PC-9 (cell line): ENCODE results near the gene GGN. TPM values are rescaled to one million over a fixed set of nuclear protein-coding genes. Genes with fewer than 3 reads are reported as not detected.

Experiments used
- BruUV-seq: library from RNA; stranded (reverse); fragments of 400-500 nt; replicated peaks from 2 replicates; lab custom pipeline; 2021; lab: Mats Ljungman, UMichigan
- CTCF ChIA-PET: fragments of 300-600 bp; sonication (Branson Sonifier 250); formaldehyde crosslinking; loops from one replicate; lab custom pipeline; 2022; ENCODE audit warnings: antibody characterized with exemption; lab: Charles Lee
- POLR2A ChIA-PET: fragments of 300-600 bp; sonication (Branson Sonifier 250); formaldehyde crosslinking; loops from one replicate; lab custom pipeline; 2022; ENCODE audit warnings: antibody characterized with exemption; ENCODE audit not compliant: unreplicated experiment; lab: Charles Lee
- DNase-seq, 2 experiments: peaks; one replicate each; pipeline versions ENCODE4 v3.0.0 to v3.0.0-alpha.2; 2015 to 2022; ENCODE audit warnings: mixed read lengths in 1 of 2
- H2AFZ ChIP-seq: fragments of 200-600 bp; sonication (generic); 2 replicates; pipeline ENCODE4 v1.8.1; 2017; ENCODE audit warnings: antibody characterized with exemption
- H3F3A ChIP-seq: fragments of 200-600 bp; sonication (generic); 2 replicates; pipeline ENCODE4 v1.8.1; 2017; ENCODE audit warnings: antibody characterized with exemption, mild to moderate bottlenecking, low read depth; ENCODE audit not compliant: insufficient read depth
- H3K27ac ChIP-seq: fragments of 200-600 bp; sonication (generic); 2 replicates; pipeline ENCODE4 v1.6.1; 2016; ENCODE audit warnings: mixed run types
- H3K27me3 ChIP-seq: fragments of 200-600 bp; sonication (generic); 2 replicates; pipeline ENCODE4 v1.6.1; 2016; ENCODE audit warnings: low read depth, mixed run types; ENCODE audit not compliant: insufficient read depth
- H3K36me3 ChIP-seq: fragments of 200-600 bp; sonication (generic); 2 replicates; pipeline ENCODE4 v1.6.1; 2016; ENCODE audit warnings: low read depth, mixed run types
- H3K4me1 ChIP-seq: fragments of 200-600 bp; sonication (generic); replicated peaks from 2 replicates; pipeline ENCODE4 v1.6.1; 2016; ENCODE audit warnings: mixed run types; ENCODE audit not compliant: insufficient read depth
- H3K4me2 ChIP-seq: fragments of 200-600 bp; sonication (generic); 2 replicates; pipeline ENCODE4 v1.6.1; 2017; ENCODE audit warnings: mixed run types
- H3K4me3 ChIP-seq: fragments of 200-600 bp; sonication (generic); 2 replicates; pipeline ENCODE4 v1.6.1; 2016; ENCODE audit warnings: mixed run types
- H3K79me2 ChIP-seq: fragments of 200-600 bp; sonication (generic); 2 replicates; pipeline ENCODE4 v1.6.1; 2017; ENCODE audit warnings: low read depth, mixed run types
- H3K9me2 ChIP-seq: fragments of 200-600 bp; sonication (generic); 2 replicates; pipeline ENCODE4 v1.8.1; 2017; ENCODE audit warnings: mild to moderate bottlenecking; ENCODE audit not compliant: insufficient read depth
- H3K9me3 ChIP-seq: fragments of 200-600 bp; sonication (generic); 2 replicates; pipeline ENCODE4 v1.8.1; 2016; ENCODE audit warnings: low read depth; ENCODE audit not compliant: insufficient read depth
- H4K20me1 ChIP-seq: fragments of 200-600 bp; sonication (generic); 2 replicates; pipeline ENCODE4 v1.8.1; 2017; ENCODE audit not compliant: insufficient read depth
- EZH2 ChIP-seq: fragments of 200-600 bp; sonication (generic); IDR thresholded peaks from 2 replicates; pipeline ENCODE4 v1.8.0; 2017; ENCODE audit warnings: antibody characterized with exemption, low read depth
- intact Hi-C: fragments of 100-400 bp; cut with micrococcal nuclease; formaldehyde crosslinking; loops from one replicate; pipeline ENCODE4 v1.10.0; 2022; ENCODE audit not compliant: unreplicated experiment
- total RNA-seq: library from RNA; stranded (reverse); gene quantifications from 2 replicates; pipeline ENCODE4 v1.2.3, GENCODE V29; 2021
- TF ChIP-seq, protein P1 (sequence below): fragments of 200-600 bp; sonication (generic); conservative IDR thresholded peaks from 2 replicates; pipeline ENCODE4 v1.6.1; 2017; ENCODE audit warnings: mixed run types, antibody characterized with exemption, mild to moderate bottlenecking, moderate library complexity

Gene GGN
- total RNA-seq, 1 experiment from 2014 or later = 1.0 TPM

DNA sequence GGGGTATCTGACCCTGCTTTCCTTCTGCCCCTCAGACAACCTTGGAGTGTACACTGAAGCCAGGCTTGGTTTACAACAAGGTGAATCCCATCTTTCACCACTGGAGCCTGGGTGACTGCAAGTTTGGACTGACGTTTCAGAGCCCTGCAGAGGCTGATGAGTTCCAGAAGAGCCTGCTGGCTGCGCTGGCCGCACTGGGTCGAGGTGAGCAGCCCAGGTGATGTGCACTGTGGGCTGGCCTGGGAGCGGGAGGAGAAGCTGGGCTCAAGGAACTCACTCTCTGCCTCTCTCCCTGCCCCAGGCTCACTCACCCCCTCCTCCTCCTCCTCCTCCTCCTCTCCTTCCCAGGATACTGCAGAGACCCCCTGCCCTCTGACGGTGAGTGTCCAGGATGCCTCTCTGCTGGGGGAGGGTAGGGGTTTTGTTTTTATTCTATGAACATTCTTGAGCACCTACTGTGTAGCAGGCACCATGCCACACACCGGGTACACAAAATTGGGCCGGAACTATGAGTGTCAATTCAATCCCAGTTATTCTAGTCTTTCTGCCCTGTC is 4.2 kb upstream of the GGN start:
- no peak for DNase-seq
- Histone ChIP-seq H3K9me2 (no peaks in the 10 kb centered on the region), H3K9me3 (no peaks in the 10 kb centered on the region), H3K27me3 (no peaks in the 10 kb centered on the region), H3K79me2 (no peaks in the 10 kb centered on the region), H2AFZ (no peak overlapping the region), H3K4me3 (no peak overlapping the region), H3F3A (peaks cover 22% of the 10 kb centered on the region; the same call in 1 of the 2 replicates), H4K20me1 (no peaks in the 10 kb centered on the region), H3K4me2 (no peak overlapping the region), H3K4me1 (peaks cover 8% of the 10 kb centered on the region; the same call in 1 of the 2 replicates), H3K27ac (no peak overlapping the region), H3K36me3 (no peaks in the 10 kb centered on the region)
- intact Hi-C loops = no loop called here
- no peak for TF ChIP-seq EZH2
- TF ChIP-seq, protein P1, sequence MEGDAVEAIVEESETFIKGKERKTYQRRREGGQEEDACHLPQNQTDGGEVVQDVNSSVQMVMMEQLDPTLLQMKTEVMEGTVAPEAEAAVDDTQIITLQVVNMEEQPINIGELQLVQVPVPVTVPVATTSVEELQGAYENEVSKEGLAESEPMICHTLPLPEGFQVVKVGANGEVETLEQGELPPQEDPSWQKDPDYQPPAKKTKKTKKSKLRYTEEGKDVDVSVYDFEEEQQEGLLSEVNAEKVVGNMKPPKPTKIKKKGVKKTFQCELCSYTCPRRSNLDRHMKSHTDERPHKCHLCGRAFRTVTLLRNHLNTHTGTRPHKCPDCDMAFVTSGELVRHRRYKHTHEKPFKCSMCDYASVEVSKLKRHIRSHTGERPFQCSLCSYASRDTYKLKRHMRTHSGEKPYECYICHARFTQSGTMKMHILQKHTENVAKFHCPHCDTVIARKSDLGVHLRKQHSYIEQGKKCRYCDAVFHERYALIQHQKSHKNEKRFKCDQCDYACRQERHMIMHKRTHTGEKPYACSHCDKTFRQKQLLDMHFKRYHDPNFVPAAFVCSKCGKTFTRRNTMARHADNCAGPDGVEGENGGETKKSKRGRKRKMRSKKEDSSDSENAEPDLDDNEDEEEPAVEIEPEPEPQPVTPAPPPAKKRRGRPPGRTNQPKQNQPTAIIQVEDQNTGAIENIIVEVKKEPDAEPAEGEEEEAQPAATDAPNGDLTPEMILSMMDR = no peak
- BruUV-seq = no TSS peak
- CTCF ChIA-PET = no interaction called here
- POLR2A ChIA-PET = no interaction called here

DNA sequence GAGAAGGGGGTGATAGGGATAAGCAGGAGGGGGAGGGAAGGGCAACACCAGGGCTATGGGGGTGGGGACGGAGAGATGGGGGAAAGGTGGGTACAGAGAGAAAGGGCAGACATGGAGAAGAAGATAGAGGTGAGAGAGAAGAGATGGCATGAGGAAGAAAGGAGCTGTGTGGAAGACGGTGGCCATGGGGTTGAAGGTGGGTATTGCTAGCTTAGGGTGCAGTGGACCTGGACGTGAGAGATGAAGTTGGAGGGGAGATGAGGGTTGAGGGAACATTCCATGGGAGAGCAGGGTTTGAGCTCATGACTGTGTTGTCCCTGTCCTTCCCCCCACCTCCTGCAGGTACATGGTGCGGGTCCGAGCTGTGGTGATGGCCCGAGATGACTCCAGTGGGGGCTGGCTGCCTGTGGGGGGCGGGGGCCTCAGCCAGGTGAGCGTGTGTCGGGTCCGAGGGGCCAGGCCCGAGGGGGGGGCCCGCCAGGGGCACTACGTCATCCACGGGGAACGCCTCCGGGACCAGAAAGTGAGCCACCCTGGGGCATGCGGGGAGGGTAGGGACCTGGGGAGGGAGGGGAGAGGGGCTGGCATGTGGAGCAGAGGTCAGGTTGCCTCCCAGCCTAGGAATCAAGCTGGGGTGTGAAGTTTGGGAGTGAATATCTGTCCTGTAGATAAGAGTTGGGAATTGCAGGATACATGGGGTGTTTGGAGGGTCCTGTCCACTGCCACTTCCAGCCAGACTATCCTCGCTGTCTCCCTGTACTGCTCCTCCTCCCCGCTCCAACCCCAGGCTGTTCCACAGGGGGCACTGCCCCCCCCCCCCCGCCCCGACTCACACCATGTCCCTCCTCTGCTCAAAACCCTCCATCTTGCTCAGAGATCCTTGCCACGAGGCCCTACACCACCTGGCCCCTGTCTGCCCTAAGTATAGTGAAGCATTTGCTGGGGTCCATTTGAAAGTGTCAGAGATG is 2.4 kb upstream of the GGN start:
- no peak overlapping the region for H3K4me2 ChIP-seq

More for the DNA sequence above, 2.4 kb upstream of the GGN start:
- BruUV-seq = no TSS peak
- H3K4me1 ChIP-seq = peaks cover 8% of the 10 kb centered on the region; the same call in 1 of the 2 replicates
- no peaks in the 10 kb centered on the region for H3K9me2 ChIP-seq
- H3K79me2 ChIP-seq = no peaks in the 10 kb centered on the region
- no peak for TF ChIP-seq EZH2
- TF ChIP-seq, protein P1 = no peak
- peaks cover 22% of the 10 kb centered on the region; the same call in 1 of the 2 replicates for H3F3A ChIP-seq
- H3K4me3 ChIP-seq = no peak overlapping the region
- no peak overlapping the region for H3K27ac ChIP-seq
- H4K20me1 ChIP-seq = no peaks in the 10 kb centered on the region
- H2AFZ ChIP-seq = no peak overlapping the region
- POLR2A ChIA-PET = interaction anchor here (0.6 to 0.9 kb wide), 3 partner anchors 16 to 119 kb away, joined by 3 to 6 read pairs (median 3); partner anchors contain the start of gene PSMD8
- no peaks in the 10 kb centered on the region for H3K27me3 ChIP-seq
- intact Hi-C loops = loop anchor here (5.0 to 10.0 kb wide), 2 partner anchors 158 to 485 kb away; partner anchors contain the start of genes SIPA1L3 and WDR87
- no peaks in the 10 kb centered on the region for H3K9me3 ChIP-seq
- DNase-seq = no peak
- no peaks in the 10 kb centered on the region for H3K36me3 ChIP-seq
- CTCF ChIA-PET = interaction anchor here (3.0 kb wide), 1 partner anchor 12 kb away, joined by 29 read pairs; the partner anchor contains the start of gene FAM98C
